BLaER1 treated with 17β-estradiol and CSF1 and Interleukin-3, amounts not matched to agents 10 nM and 100 nM (cell line): ENCODE results near the gene FAM193A.
A peak's percentile ranks its signal among the peaks of the same experiment; 100 is the strongest.
"Not testable (repeated sequence)": the region's sequence is repeated elsewhere in the genome, so short reads cannot be mapped to it uniquely, and the experiment has no call there.

Experiments used
- H3K27ac ChIP-seq, 11 experiments: shearing (Covaris generic); formaldehyde crosslinking; 2 replicates each; pipeline ENCODE4 v1.8.1; 2022
- H3K27me3 ChIP-seq, 11 experiments: shearing (Covaris generic); formaldehyde crosslinking; 2 replicates each; pipeline ENCODE4 v1.8.1; 2022
- H3K36me3 ChIP-seq, 11 experiments: shearing (Covaris generic); formaldehyde crosslinking; 2 replicates each; pipeline ENCODE4 v1.8.1; 2022
- H3K4me1 ChIP-seq, 10 experiments: shearing (Covaris generic); formaldehyde crosslinking; 2 replicates each; pipeline ENCODE4 v1.8.1; 2022
- H3K4me2 ChIP-seq, 11 experiments: shearing (Covaris generic); formaldehyde crosslinking; 2 replicates each; pipeline ENCODE4 v1.8.1; 2022
- H3K4me3 ChIP-seq, 10 experiments: shearing (Covaris generic); formaldehyde crosslinking; 2 replicates each; pipeline ENCODE4 v1.8.1; 2022
- H3K9ac ChIP-seq, 11 experiments: shearing (Covaris generic); formaldehyde crosslinking; 2 replicates each; pipeline ENCODE4 v1.8.1; 2022
- H3K9me3 ChIP-seq, 11 experiments: shearing (Covaris generic); formaldehyde crosslinking; replicated peaks in 1 of 11; 2 replicates each; pipeline ENCODE4 v1.8.1; 2022
- H4K20me1 ChIP-seq, 11 experiments: shearing (Covaris generic); formaldehyde crosslinking; 2 replicates each; pipeline ENCODE4 v1.8.1; 2022
- Cebpa-rat ChIP-seq, 11 experiments: shearing (Covaris generic); IDR thresholded peaks; 2 replicates each; pipeline ENCODE4 v1.8.1; 2022

FAM193A gene

GRCh38 chr4:2578106-2578505, 41.7 kb downstream of the FAM193A start:
- H4K20me1 ChIP-seq = peaks cover 65 to 100% (median 98%) of the 10 kb centered on the region in 11 experiments
- H3K27ac ChIP-seq = no peak overlapping the region
- peaks cover 18 to 47% (median 28%) of the 10 kb centered on the region in 10 experiments for H3K4me1 ChIP-seq
- H3K4me3 ChIP-seq = no peak overlapping the region
- H3K9me3 ChIP-seq = peaks cover 5 to 38% (median 27%) of the 10 kb centered on the region in 11 experiments; a peak in 19 of 22 replicates
- no peak for TF ChIP-seq Cebpa-rat (IDR thresholded peaks at IDR 0.05)
- no peaks in the 10 kb centered on the region for H3K27me3 ChIP-seq
- H3K4me2 ChIP-seq = no peak overlapping the region
- no peak overlapping the region for H3K9ac ChIP-seq
- peaks cover 17 to 52% (median 42%) of the 10 kb centered on the region in 11 experiments for H3K36me3 ChIP-seq

DNA sequence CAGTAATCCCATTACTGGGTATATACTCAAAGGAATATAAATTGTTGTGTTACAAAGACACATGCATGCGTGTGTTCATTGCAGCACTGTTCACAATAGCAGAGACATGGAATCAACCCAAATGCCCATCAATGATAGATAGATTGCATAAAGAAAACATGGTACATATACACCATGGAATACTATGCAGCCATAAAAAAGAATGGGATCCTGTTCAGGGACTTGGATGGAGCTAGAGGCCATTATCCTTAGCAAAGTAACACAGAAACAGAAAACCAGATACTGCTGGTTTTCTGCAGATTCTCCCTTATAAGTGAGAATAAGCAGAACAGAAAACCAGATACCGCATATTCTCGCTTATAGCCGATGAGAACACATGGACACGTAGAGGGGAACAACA, 43.5 kb downstream of the FAM193A start:
- peaks cover 65 to 100% (median 98%) of the 10 kb centered on the region in 11 experiments for H4K20me1 ChIP-seq

GRCh38 chr4:2583092-2583491, 46.6 kb downstream of the FAM193A start:
- H3K4me3 ChIP-seq = no peak overlapping the region
- peaks cover 5 to 28% (median 24%) of the 10 kb centered on the region in 11 experiments; a peak in 19 of 22 replicates for H3K9me3 ChIP-seq
- TF ChIP-seq Cebpa-rat (IDR thresholded peaks at IDR 0.05) = no peak
- H3K27ac ChIP-seq = no peak overlapping the region
- H3K36me3 ChIP-seq = peaks cover 15 to 40% (median 28%) of the 10 kb centered on the region in 11 experiments; a peak in 21 of 22 replicates
- peaks cover 0 to 37% (median 20%) of the 10 kb centered on the region in 10 experiments; a peak in 18 of 20 replicates for H3K4me1 ChIP-seq
- H3K4me2 ChIP-seq = no peak overlapping the region
- peaks cover 78 to 100% (median 98%) of the 10 kb centered on the region in 11 experiments for H4K20me1 ChIP-seq
- peak overlapping the region in 1 of 11 experiments; percentile 13; a peak in 1 of 22 replicates for H3K9ac ChIP-seq
- no peaks in the 10 kb centered on the region for H3K27me3 ChIP-seq

More for the DNA sequence above, 43.5 kb downstream of the FAM193A start:
- Histone ChIP-seq H3K4me2 (no peak overlapping the region), H3K36me3 (peaks cover 17 to 60% (median 47%) of the 10 kb centered on the region in 11 experiments), H3K27me3 (no peaks in the 10 kb centered on the region), H3K4me1 (peaks cover 2 to 31% (median 10%) of the 10 kb centered on the region in 10 experiments; a peak in 19 of 20 replicates), H3K9me3 (peaks cover 5 to 38% (median 27%) of the 10 kb centered on the region in 11 experiments; a peak in 19 of 22 replicates), H3K27ac (no peak overlapping the region), H3K4me3 (no peak overlapping the region), H3K9ac (no peak overlapping the region)
- TF ChIP-seq Cebpa-rat (IDR thresholded peaks at IDR 0.05) = no peak

DNA sequence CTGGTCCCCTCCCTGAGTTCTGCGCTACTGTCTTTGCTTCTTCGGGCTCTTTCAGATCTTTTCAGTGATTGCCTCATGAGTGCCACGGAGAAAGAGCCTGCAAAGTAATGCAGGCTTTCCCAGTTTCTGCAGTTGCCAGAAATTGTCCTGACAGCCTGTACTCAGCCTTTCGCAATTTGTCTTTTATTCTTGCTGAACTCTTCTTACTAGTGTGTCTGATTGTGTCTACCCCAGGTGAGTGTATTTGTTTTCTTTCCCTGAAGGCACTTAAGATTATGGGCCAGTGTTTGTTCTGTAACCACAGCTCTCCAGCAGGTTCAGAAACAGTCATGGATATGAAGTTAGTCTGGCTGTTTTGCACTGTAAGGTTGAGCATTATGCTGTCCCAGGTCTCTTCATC, 47.1 kb downstream of the FAM193A start:
- Histone ChIP-seq H3K4me2 (no peak overlapping the region), H3K36me3 (peaks cover 12 to 36% (median 25%) of the 10 kb centered on the region in 11 experiments; a peak in 21 of 22 replicates), H3K27me3 (no peaks in the 10 kb centered on the region), H3K27ac (no peak overlapping the region), H3K4me3 (no peak overlapping the region), H3K4me1 (peaks cover 3 to 41% (median 20%) of the 10 kb centered on the region in 10 experiments; a peak in 18 of 20 replicates), H3K9ac (peak overlapping the region in 1 of 11 experiments; percentile 13; a peak in 1 of 22 replicates), H3K9me3 (peaks cover 5 to 24% (median 21%) of the 10 kb centered on the region in 11 experiments; a peak in 19 of 22 replicates), H4K20me1 (peaks cover 82 to 100% (median 100%) of the 10 kb centered on the region in 11 experiments)
- no peak for TF ChIP-seq Cebpa-rat (IDR thresholded peaks at IDR 0.05)

GRCh38 chr4:2586502-2586901, 50.1 kb downstream of the FAM193A start:
- TF ChIP-seq Cebpa-rat (IDR thresholded peaks at IDR 0.05) = no peak
- Histone ChIP-seq H3K27ac (no peak overlapping the region), H4K20me1 (peaks cover 99 to 100% (median 100%) of the 10 kb centered on the region in 11 experiments)

GRCh38 chr4:2587213-2587823, 50.9 kb downstream of the FAM193A start:
- Histone ChIP-seq H3K9ac (no peak overlapping the region), H3K4me1 (peaks cover 31 to 60% (median 44%) of the 10 kb centered on the region in 10 experiments), H4K20me1 (peaks cover 99 to 100% (median 100%) of the 10 kb centered on the region in 11 experiments), H3K9me3 (no peaks in the 10 kb centered on the region), H3K27me3 (no peaks in the 10 kb centered on the region), H3K27ac (no peak overlapping the region), H3K4me3 (no peak overlapping the region), H3K4me2 (peak overlapping the region in 5 of 11 experiments; percentile 3 to 41 (median 29); a peak in 5 of 22 replicates), H3K36me3 (peaks cover 0 to 14% (median 5%) of the 10 kb centered on the region in 11 experiments; a peak in 5 of 22 replicates)
- no peak for TF ChIP-seq Cebpa-rat (IDR thresholded peaks at IDR 0.05)

More at GRCh38 chr4:2586502-2586901, 50.1 kb downstream of the FAM193A start:
- no peak overlapping the region for H3K4me3 ChIP-seq
- peaks cover 0 to 14% (median 5%) of the 10 kb centered on the region in 11 experiments; a peak in 6 of 22 replicates for H3K36me3 ChIP-seq
- H3K4me2 ChIP-seq = peak overlapping the region in 2 of 11 experiments; percentile 32 to 38; a peak in 2 of 22 replicates
- H3K9ac ChIP-seq = no peak overlapping the region
- H3K27me3 ChIP-seq = no peaks in the 10 kb centered on the region
- peaks cover 23 to 60% (median 40%) of the 10 kb centered on the region in 10 experiments for H3K4me1 ChIP-seq
- H3K9me3 ChIP-seq = no peaks in the 10 kb centered on the region

- no peak overlapping the region for H3K4me3 ChIP-seq
- H3K9ac ChIP-seq = no peak overlapping the region
- no peak for TF ChIP-seq Cebpa-rat (IDR thresholded peaks at IDR 0.05)
- H3K27me3 ChIP-seq = no peaks in the 10 kb centered on the region
- peaks cover 99 to 100% (median 100%) of the 10 kb centered on the region in 11 experiments for H4K20me1 ChIP-seq
- no peaks in the 10 kb centered on the region for H3K9me3 ChIP-seq
- H3K36me3 ChIP-seq = peaks cover 0 to 13% (median 5%) of the 10 kb centered on the region in 11 experiments; a peak in 6 of 22 replicates
- H3K27ac ChIP-seq = no peak overlapping the region
- H3K4me2 ChIP-seq = peak overlapping the region in 2 of 11 experiments; percentile 2 to 25; a peak in 1 of 22 replicates
- H3K4me1 ChIP-seq = peaks cover 38 to 65% (median 54%) of the 10 kb centered on the region in 10 experiments
These were observed 51.8 kb downstream of the FAM193A start for GRCh38 chr4:2588259-2588658.

- Histone ChIP-seq H3K4me2 (peak overlapping the region; percentile 49 to 85 (median 70)), H3K4me1 (peaks cover 38 to 79% (median 59%) of the 10 kb centered on the region in 10 experiments), H3K36me3 (peaks cover 3 to 17% (median 9%) of the 10 kb centered on the region in 11 experiments; a peak in 21 of 22 replicates), H4K20me1 (peaks cover 99 to 100% (median 100%) of the 10 kb centered on the region in 11 experiments), H3K9ac (peak overlapping the region in 10 of 11 experiments; percentile 29 to 58 (median 48); a peak in 13 of 22 replicates), H3K27me3 (no peaks in the 10 kb centered on the region), H3K27ac (peak overlapping the region in 9 of 11 experiments; percentile 31 to 64 (median 49); a peak in 17 of 22 replicates), H3K9me3 (no peaks in the 10 kb centered on the region), H3K4me3 (no peak overlapping the region)
- TF ChIP-seq Cebpa-rat (IDR thresholded peaks at IDR 0.05) = peak in 1 of 11 experiments; percentile 33; a peak in 1 of 22 replicates
These were observed 54.7 kb downstream of the FAM193A start for GRCh38 chr4:2591189-2591588.

- not testable (repeated sequence) for H3K9me3 ChIP-seq, H3K27me3 ChIP-seq, H3K4me3 ChIP-seq
- Histone ChIP-seq H3K27ac (peak overlapping the region in 6 of 11 experiments; percentile 1 to 64 (median 50); a peak in 6 of 22 replicates), H3K9ac (peak overlapping the region in 1 of 11 experiments; percentile 45; a peak in 1 of 22 replicates), H3K4me2 (peak overlapping the region; percentile 2 to 85 (median 70); a peak in 17 of 22 replicates), H4K20me1 (peaks cover 99 to 100% (median 100%) of the 10 kb centered on the region in 11 experiments), H3K4me1 (peaks cover 38 to 74% (median 54%) of the 10 kb centered on the region in 10 experiments), H3K36me3 (peaks cover 11 to 25% (median 17%) of the 10 kb centered on the region in 11 experiments)
These were observed 55.6 kb downstream of the FAM193A start for GRCh38 chr4:2592014-2592413.
